Liver (tissue), 9 donors: Measurements from ENCODE around the gene LLGL2. TPM values are rescaled to one million over a fixed set of nuclear protein-coding genes. Genes with fewer than 3 reads are reported as not detected.

ENCODE experiments used
- DNase-seq: peaks from one replicate; pipeline ENCODE4 v3.0.0-alpha.2; 2017; ENCODE audit warnings: low spot score
- H3K27ac ChIP-seq, 2 donors: one replicate each; pipeline ENCODE4 v1.7.0; 2013; ENCODE audit warnings: inconsistent platforms in 2 of 2, low read length in 2 of 2, control low read depth in 1 of 2, low read depth in 1 of 2, mild to moderate bottlenecking in 1 of 2
- H3K27me3 ChIP-seq, 4 donors: one replicate each; pipeline versions ENCODE4 v1.6.1 to v1.7.0; 2013; ENCODE audit warnings: low read length in 3 of 4, inconsistent platforms in 1 of 4, mild to moderate bottlenecking in 1 of 4, moderate library complexity in 1 of 4; ENCODE audit not compliant: control insufficient read depth in 4 of 4, insufficient read depth in 4 of 4
- H3K36me3 ChIP-seq, 4 donors: one replicate each; pipeline versions ENCODE4 v1.6.1 to v1.7.0; 2013; ENCODE audit warnings: low read length in 3 of 4, mild to moderate bottlenecking in 3 of 4, low read depth in 1 of 4, moderate library complexity in 1 of 4; ENCODE audit not compliant: control insufficient read depth in 4 of 4, insufficient read depth in 3 of 4
- H3K4me1 ChIP-seq, 4 donors: one replicate each; pipeline versions ENCODE4 v1.6.1 to v1.7.0; 2013; ENCODE audit warnings: low read length in 3 of 4, mild to moderate bottlenecking in 3 of 4, moderate library complexity in 1 of 4; ENCODE audit not compliant: control insufficient read depth in 4 of 4, insufficient read depth in 4 of 4
- H3K4me3 ChIP-seq, 3 donors: one replicate each; pipeline versions ENCODE4 v1.6.1 to v1.7.0; 2013; ENCODE audit warnings: low read length in 3 of 3, control low read depth in 1 of 3, low read depth in 1 of 3, mild to moderate bottlenecking in 1 of 3
- H3K9ac ChIP-seq, 2 donors: one replicate each; pipeline ENCODE4 v1.7.0; 2013; ENCODE audit warnings: low read length in 2 of 2, mild to moderate bottlenecking in 2 of 2, moderate library complexity in 2 of 2, control low read depth in 1 of 2, low read depth in 1 of 2
- H3K9me3 ChIP-seq, 4 donors: one replicate each; pipeline versions ENCODE4 v1.6.1 to v1.7.0; 2013; ENCODE audit warnings: low read length in 3 of 4; ENCODE audit not compliant: control insufficient read depth in 4 of 4
- EGR1 ChIP-seq, 2 donors: IDR thresholded peaks; 2 replicates each; pipeline ENCODE4 v1.6.1; 2016 to 2018; ENCODE audit warnings: antibody characterized with exemption in 2 of 2, low read depth in 2 of 2
- FOXA1 ChIP-seq: IDR thresholded peaks from 2 replicates; pipeline ENCODE4 v1.6.1; 2016; ENCODE audit warnings: antibody characterized with exemption
- FOXA2 ChIP-seq: IDR thresholded peaks from 2 replicates; pipeline ENCODE4 v1.6.1; 2016; ENCODE audit warnings: antibody characterized with exemption
- GABPA ChIP-seq, 2 donors: IDR thresholded peaks in 1 of 2; conservative IDR thresholded peaks in 1 of 2; 2 replicates each; pipeline ENCODE4 v1.6.1; 2016; ENCODE audit warnings: antibody characterized with exemption in 2 of 2, mild to moderate bottlenecking in 1 of 2, moderate library complexity in 1 of 2
- HNF4A ChIP-seq, 2 donors: conservative IDR thresholded peaks; 2 replicates each; pipeline ENCODE4 v1.6.1; 2016; ENCODE audit warnings: antibody characterized with exemption in 2 of 2, mild to moderate bottlenecking in 2 of 2
- HNF4G ChIP-seq: IDR thresholded peaks from 2 replicates; pipeline ENCODE4 v1.6.1; 2016; ENCODE audit warnings: antibody characterized with exemption
- JUND ChIP-seq, 2 donors: IDR thresholded peaks; 2 replicates each; pipeline ENCODE4 v1.6.1; 2016; ENCODE audit warnings: antibody characterized with exemption in 2 of 2
- NR2F2 ChIP-seq: IDR thresholded peaks from 2 replicates; pipeline ENCODE4 v1.6.1; 2016; ENCODE audit warnings: antibody characterized with exemption
- RAD21 ChIP-seq, 2 donors: IDR thresholded peaks; 2 replicates each; pipeline ENCODE4 v1.6.1; 2016; ENCODE audit warnings: antibody characterized with exemption in 2 of 2, mild to moderate bottlenecking in 2 of 2
- RXRA ChIP-seq, 2 donors: IDR thresholded peaks; 2 replicates each; pipeline ENCODE4 v1.6.1; 2017 to 2018; ENCODE audit warnings: antibody characterized with exemption in 2 of 2, mild to moderate bottlenecking in 1 of 2
- SP1 ChIP-seq: IDR thresholded peaks from 2 replicates; pipeline ENCODE4 v1.6.1; 2018; ENCODE audit warnings: antibody characterized with exemption, mild to moderate bottlenecking
- TAF1 ChIP-seq: conservative IDR thresholded peaks from 2 replicates; pipeline ENCODE4 v1.6.1; 2016; ENCODE audit warnings: antibody characterized with exemption, mild to moderate bottlenecking
- YY1 ChIP-seq: IDR thresholded peaks from 2 replicates; pipeline ENCODE4 v1.6.1; 2016; ENCODE audit warnings: antibody characterized with exemption, mild to moderate bottlenecking
- WGBS: extraction: QIAGEN DNeasy Blood & Tissue Kit; methylation state at CpG from one replicate; pipeline ENCODE4 v1.1.7; 2013; 5-methylcytosine and 5-hydroxymethylcytosine counted together
- polyA plus RNA-seq, 2 donors: library from polyadenylated mRNA; stranded (reverse) in 1 of 2; unstranded in 1 of 2; fragments of 200-250 nt in 1 of 2; fragments of >200 nt in 1 of 2; fragmentation: Nextera tagmentation in 1 of 2; extraction: Ambion mirVana in 1 of 2; gene quantifications; one replicate each; pipeline versions ENCODE4 v1.2.1 to v1.2.3, GENCODE V29; 2013 to 2015
- total RNA-seq, 2 donors: library from RNA; depleted of rRNA; stranded (reverse); fragments of >200 nt; gene quantifications; one replicate each; pipeline ENCODE4 v1.2.3, GENCODE V29; 2014
- TF ChIP-seq, protein P1 (sequence below): IDR thresholded peaks from 2 replicates; pipeline ENCODE4 v1.6.1; 2016; ENCODE audit warnings: antibody characterized with exemption, mild to moderate bottlenecking
- TF ChIP-seq, protein P2 (sequence below): fragments of 150-350 bp; IDR thresholded peaks from 2 replicates; pipeline ENCODE4 v1.5.1; 2017; ENCODE audit warnings: improper control_type of control experiment, low read depth, low read length; ENCODE audit not compliant: missing input control
- TF ChIP-seq, protein P3 (sequence below): IDR thresholded peaks from 2 replicates; pipeline ENCODE4 v1.6.1; 2016; ENCODE audit warnings: antibody characterized with exemption
- TF ChIP-seq, protein P4 (sequence below): IDR thresholded peaks from 2 replicates; pipeline ENCODE4 v1.6.1; 2016; ENCODE audit warnings: antibody characterized with exemption
- TF ChIP-seq, protein P5 (sequence below): IDR thresholded peaks from 2 replicates; pipeline ENCODE4 v1.6.1; 2016; ENCODE audit warnings: antibody characterized with exemption
- donor health status: healthy.
- donor health status: healthy.
- donor health status: healthy.
- donor health status: healthy.
- donor health status: healthy.

The LLGL2 gene
- total and polyA plus RNA-seq, 4 donors, result 23.2 to 69.6 (median 38.5) TPM

DNA sequence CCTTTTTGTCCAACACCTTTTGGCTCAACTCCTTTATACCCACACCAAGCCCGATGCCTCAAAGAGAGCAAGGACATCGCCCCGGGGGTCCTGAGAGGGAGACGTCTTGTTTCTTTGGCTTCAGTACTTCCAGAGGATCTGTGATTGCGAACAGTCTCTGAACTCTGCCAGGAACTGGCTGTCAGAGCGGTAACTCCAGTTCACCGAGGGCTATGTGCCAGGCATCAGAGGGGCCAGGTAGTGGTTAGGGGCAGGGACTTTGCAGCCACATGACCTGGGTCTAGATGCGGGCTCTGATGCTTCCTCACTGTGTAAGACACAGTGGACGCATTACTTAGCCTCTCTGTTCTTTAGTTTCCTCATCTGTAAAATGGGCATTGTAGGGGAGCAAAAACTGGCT, 21.6 kb downstream of the LLGL2 start:
- peaks cover 0 to 6% (median 2%) of the 10 kb centered on the region in 4 donors for H3K36me3 ChIP-seq
- H3K27me3 ChIP-seq, result no peaks in the 10 kb centered on the region
- no peak for DNase-seq
- WGBS, result 86% methylated on average over 9 of the region's 9 CpGs
- H3K9me3 ChIP-seq, result no peaks in the 10 kb centered on the region
- TF ChIP-seq, protein P1, sequence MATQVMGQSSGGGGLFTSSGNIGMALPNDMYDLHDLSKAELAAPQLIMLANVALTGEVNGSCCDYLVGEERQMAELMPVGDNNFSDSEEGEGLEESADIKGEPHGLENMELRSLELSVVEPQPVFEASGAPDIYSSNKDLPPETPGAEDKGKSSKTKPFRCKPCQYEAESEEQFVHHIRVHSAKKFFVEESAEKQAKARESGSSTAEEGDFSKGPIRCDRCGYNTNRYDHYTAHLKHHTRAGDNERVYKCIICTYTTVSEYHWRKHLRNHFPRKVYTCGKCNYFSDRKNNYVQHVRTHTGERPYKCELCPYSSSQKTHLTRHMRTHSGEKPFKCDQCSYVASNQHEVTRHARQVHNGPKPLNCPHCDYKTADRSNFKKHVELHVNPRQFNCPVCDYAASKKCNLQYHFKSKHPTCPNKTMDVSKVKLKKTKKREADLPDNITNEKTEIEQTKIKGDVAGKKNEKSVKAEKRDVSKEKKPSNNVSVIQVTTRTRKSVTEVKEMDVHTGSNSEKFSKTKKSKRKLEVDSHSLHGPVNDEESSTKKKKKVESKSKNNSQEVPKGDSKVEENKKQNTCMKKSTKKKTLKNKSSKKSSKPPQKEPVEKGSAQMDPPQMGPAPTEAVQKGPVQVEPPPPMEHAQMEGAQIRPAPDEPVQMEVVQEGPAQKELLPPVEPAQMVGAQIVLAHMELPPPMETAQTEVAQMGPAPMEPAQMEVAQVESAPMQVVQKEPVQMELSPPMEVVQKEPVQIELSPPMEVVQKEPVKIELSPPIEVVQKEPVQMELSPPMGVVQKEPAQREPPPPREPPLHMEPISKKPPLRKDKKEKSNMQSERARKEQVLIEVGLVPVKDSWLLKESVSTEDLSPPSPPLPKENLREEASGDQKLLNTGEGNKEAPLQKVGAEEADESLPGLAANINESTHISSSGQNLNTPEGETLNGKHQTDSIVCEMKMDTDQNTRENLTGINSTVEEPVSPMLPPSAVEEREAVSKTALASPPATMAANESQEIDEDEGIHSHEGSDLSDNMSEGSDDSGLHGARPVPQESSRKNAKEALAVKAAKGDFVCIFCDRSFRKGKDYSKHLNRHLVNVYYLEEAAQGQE, result no peak
- TF ChIP-seq JUND (IDR thresholded peaks at IDR 0.05), result no peak
- TF ChIP-seq, protein P2, sequence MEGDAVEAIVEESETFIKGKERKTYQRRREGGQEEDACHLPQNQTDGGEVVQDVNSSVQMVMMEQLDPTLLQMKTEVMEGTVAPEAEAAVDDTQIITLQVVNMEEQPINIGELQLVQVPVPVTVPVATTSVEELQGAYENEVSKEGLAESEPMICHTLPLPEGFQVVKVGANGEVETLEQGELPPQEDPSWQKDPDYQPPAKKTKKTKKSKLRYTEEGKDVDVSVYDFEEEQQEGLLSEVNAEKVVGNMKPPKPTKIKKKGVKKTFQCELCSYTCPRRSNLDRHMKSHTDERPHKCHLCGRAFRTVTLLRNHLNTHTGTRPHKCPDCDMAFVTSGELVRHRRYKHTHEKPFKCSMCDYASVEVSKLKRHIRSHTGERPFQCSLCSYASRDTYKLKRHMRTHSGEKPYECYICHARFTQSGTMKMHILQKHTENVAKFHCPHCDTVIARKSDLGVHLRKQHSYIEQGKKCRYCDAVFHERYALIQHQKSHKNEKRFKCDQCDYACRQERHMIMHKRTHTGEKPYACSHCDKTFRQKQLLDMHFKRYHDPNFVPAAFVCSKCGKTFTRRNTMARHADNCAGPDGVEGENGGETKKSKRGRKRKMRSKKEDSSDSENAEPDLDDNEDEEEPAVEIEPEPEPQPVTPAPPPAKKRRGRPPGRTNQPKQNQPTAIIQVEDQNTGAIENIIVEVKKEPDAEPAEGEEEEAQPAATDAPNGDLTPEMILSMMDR, result no peak
- TF ChIP-seq, protein P3, sequence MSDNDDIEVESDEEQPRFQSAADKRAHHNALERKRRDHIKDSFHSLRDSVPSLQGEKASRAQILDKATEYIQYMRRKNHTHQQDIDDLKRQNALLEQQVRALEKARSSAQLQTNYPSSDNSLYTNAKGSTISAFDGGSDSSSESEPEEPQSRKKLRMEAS, result no peak
- no peak for TF ChIP-seq TAF1
- no peak for TF ChIP-seq HNF4G
- TF ChIP-seq, protein P4, sequence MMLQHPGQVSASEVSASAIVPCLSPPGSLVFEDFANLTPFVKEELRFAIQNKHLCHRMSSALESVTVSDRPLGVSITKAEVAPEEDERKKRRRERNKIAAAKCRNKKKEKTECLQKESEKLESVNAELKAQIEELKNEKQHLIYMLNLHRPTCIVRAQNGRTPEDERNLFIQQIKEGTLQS, result no peak
- TF ChIP-seq, protein P5, sequence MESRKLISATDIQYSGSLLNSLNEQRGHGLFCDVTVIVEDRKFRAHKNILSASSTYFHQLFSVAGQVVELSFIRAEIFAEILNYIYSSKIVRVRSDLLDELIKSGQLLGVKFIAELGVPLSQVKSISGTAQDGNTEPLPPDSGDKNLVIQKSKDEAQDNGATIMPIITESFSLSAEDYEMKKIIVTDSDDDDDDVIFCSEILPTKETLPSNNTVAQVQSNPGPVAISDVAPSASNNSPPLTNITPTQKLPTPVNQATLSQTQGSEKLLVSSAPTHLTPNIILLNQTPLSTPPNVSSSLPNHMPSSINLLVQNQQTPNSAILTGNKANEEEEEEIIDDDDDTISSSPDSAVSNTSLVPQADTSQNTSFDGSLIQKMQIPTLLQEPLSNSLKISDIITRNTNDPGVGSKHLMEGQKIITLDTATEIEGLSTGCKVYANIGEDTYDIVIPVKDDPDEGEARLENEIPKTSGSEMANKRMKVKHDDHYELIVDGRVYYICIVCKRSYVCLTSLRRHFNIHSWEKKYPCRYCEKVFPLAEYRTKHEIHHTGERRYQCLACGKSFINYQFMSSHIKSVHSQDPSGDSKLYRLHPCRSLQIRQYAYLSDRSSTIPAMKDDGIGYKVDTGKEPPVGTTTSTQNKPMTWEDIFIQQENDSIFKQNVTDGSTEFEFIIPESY, result no peak
- TF ChIP-seq FOXA2, result no peak
- TF ChIP-seq FOXA1, result no peak
- no peak for TF ChIP-seq SP1
- no peak for TF ChIP-seq GABPA (IDR thresholded peaks at IDR 0.05 in 1 of 2, conservative IDR thresholded peaks at IDR 0.05 in 1 of 2)
- no peak for TF ChIP-seq HNF4A (conservative IDR thresholded peaks at IDR 0.05)
- no peak for TF ChIP-seq YY1
- TF ChIP-seq RAD21 (IDR thresholded peaks at IDR 0.05), result no peak
- TF ChIP-seq NR2F2, result no peak
- no peak for TF ChIP-seq RXRA (IDR thresholded peaks at IDR 0.05)
- no peak for TF ChIP-seq EGR1 (IDR thresholded peaks at IDR 0.05; ENCODE audit: low read depth in 2 of 2)
- H3K9ac ChIP-seq, result no peak overlapping the region
- no peak overlapping the region for H3K27ac ChIP-seq
- peaks cover 0 to 10% (median 4%) of the 10 kb centered on the region in 4 donors for H3K4me1 ChIP-seq
- H3K4me3 ChIP-seq, result no peak overlapping the region
